Measurements from ENCODE around the gene INO80C.
"Not testable (repeated sequence)": the region's sequence is repeated elsewhere in the genome, so short reads cannot be mapped to it uniquely, and the experiment has no call there.

Gene INO80C

DNA sequence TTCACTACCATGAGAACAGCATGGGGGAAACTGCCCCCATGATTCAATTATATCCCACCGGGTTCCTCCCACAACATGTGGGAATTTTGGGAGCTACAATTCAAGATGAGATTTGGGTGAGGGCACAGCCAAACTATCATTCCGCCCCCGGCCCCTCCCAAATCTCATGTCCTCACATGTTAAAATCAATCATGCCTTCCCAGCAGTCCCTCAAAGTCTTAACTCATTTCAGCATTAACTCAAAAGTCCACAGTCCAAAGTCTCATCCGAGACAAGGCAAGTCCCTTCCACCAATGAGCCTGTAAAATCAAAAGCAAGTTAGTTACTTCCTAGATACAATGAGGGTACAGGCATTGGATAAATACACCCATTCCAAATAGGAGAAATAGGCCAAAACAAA is 10.2 kb downstream of the INO80C start:
- not testable (repeated sequence) for DNase-seq

DNA sequence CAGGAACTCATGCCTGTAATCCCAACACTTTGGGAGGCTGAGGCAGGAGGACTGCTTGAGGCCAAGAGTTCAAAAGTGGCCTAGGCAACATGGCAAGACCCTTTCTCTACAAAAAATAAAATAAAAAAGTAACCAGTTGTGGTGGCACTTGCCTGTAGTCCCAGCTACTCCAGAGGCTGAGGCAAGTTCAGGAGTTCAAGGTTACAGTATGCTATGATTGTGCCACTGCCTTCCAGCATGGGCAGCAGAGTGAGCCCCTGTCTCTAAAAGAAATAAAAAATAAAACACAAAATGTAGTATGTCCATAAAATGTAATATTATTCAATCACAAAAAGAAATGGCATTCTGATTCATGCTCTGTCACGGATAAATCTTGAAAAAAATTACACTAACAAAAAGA is 11.9 kb downstream of the INO80C start:
- DNase-seq = no peak

DNA sequence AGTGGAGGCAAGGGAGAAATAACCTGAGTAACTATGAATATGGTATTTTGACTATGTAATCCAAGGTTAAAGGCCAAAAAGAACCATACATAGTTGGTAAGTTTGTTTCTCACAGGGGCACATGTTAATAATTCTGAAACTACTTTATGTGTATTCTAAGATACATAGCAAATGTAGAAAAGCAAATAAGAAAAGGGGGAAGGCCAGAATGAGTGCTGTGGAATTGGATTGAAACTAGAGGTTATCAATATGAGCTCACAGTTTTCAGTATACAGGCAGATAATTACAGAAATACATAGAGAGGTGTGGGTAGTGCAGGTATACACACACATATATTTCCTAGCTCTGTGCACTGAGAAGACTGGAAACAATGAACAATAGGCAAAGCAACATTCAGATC is 13.7 kb downstream of the INO80C start:
- no peak for DNase-seq

DNA sequence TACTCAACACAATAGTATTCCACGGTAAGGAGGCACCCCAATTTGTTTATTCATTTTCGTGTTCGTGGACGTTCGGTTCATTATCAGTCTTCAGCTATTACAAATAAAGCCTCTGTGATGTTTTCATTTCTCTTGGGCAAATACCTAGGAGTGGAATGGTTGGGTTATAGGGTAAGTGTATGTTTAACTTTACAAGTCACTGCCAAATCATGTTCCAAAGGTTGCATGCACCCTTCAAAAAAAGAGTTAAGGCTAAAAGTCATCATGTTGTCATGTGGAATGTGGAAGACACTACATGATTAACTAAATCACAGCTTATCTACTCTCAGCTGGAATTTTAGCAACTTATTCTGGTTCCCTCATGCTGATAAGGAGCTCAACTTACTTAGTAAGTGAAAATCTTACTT is 15.8 kb downstream of the INO80C start:
- DNase-seq = no peak

DNA sequence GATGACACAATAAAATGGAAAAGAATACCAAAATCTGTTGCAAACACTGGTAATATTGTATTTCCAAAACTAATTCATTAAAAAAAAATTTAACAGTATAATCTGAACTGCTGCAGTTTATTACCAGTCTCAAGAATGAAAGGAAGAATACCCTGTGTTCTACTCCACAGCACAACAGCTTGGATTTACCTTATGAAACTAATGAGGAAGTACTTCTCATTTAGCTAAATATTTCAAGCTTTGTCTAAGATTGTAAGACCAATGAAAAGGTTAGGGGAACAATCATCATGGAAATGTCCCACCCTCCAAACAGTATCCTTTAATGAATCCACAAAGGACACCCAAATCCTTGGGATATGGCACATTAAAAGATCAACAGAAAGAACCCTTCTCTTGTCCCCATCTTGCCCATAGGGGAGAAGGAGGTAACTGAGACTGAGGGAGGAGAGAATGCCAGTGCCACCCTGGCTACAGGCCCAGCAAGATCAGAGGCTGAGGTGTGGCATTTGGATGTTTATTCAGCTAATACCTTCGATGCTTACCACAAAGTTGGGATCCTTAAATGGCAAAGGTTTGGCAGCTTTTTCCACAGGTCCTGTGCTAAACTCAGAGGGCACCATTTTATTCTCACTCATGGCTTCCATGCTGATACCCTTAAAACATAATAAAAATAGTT is 17.7 kb downstream of the INO80C start:
- DNase-seq = no peak

DNA sequence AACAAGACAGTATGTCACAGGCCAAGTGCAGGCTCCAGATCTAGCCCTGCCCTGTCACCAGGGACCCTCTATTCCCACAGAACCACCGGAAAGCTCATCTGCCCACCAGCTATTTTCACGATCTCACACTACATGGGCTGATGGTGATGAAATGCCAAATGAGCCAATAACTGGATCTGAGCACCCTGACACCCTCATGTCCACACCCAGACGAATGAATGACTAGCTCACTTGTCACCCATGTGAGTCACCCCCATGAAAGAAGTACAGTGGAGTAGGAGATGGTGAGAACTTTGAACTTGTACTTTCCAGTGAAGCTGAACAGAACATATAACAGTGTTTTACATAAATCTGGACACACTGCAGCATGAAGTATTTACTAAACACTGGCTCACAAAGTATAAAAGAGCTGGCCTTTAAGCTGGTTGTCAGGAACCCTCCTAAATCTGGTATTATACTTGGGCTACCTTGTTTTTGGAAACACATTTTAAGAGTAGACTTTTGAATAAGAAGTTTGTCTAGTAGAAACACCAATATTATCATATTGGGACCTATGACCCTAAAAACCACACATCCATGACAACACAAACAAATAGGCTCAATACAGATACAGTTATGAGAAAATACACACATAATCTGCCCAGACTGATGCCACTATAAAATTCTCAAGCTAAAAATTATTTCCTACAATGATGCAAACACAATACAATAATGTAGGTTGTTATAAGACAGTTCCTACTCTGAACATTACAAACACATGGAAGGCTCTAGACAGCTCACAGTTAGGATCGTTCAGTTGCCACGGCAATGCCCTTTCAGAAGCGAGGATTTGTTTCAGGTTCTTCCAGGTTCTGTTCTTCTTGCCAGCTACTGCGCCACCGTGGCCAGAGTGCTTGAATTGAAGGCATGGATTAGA is 19.0 kb downstream of the INO80C start:
- DNase-seq = no peak

DNA sequence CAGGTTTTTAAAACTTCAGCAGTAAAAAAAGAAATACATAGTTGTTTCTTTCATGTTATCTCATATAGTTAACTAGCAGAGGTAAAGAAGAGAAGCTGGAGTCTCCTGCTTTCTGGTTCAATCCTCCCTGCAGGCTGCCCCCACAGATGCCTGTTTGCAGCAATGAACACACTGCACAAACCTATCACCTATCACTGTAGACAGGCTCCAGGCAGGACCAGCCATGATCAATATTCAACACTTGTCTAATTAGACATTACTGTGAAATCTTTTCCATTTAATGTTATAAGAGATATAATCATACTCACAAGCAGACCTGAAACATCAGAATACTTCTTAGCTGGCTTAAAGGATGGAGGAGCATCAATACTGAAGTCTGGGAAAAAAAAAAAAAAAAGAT is 19.8 kb downstream of the INO80C start:
- DNase-seq = no peak

DNA sequence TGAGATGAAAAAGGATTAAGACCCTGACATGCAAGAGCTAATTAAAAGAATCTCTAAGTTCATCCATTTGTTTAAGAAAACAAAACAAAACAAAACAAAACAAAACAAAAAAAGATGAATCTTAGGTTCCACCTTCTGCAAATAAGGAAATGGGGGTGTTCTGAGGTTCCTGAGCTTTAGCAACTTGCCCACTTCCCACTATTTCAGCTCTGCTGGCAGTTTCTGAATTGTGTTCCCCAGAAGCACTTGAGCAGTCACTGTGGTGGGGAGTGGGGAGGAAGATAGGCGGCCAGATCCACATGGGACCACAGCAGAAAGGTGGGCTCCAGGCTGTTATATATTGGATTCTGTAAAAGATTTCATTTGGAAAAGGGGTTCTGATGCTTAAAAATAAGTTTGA is 20.3 kb downstream of the INO80C start:
- no peak for DNase-seq

DNA sequence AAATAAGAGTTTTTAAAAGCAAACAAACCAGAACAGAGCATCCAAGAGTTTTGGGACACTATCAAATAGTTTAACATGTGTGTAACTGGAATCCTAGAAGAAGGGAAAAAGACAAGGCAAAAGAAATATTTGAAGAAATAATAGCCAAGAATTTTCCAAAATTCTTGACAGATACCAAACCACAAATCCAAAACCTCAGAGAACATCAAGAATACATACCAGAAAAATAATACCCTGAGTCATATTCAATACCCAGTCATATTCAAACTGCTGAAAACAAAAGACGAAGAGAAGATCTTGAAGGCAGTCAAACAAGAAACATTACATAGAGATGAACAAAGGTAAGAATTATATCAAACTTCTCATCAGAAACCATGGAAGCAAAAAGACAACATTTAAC is 22.9 kb downstream of the INO80C start:
- DNase-seq = no peak

DNA sequence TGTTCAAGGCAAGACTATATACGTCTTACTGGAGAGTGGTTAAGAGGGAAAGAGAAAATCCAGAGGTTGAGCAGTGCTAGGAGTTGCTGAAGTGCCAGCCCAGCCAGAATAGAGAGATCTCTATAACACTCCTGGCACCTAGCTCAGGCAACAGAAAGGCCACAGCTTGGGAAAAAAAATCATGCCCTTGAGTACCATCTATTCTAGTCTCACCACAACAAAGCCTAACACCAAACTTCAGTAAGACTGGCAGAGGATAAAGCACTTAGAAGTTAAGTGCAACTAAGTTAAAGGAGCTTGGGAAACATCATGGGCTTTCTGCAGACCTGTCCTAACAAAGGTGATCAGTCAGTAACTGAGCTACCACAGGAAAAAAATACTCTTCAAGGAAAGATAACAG is 24.2 kb downstream of the INO80C start:
- no peak for DNase-seq

DNA sequence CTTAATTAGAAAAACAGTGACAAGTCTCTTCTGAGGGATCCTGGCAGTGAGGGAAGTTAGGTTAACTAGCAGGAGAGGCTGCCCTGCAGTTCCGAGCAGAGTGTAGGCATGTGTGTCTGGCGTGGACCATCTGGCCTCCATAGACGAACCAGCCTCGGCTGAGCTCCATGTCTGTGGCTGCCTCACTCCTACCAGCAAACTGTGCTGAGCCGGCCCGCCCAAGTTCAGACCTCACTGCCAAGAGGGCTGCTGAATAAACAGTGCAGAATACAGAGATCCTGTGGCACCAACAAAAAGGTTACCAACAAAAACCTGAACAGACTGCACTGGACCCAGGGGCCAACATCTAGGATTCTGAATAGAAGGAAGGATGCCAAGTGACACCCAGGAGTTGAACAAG is 27.3 kb downstream of the INO80C start:
- DNase-seq = no peak

DNA sequence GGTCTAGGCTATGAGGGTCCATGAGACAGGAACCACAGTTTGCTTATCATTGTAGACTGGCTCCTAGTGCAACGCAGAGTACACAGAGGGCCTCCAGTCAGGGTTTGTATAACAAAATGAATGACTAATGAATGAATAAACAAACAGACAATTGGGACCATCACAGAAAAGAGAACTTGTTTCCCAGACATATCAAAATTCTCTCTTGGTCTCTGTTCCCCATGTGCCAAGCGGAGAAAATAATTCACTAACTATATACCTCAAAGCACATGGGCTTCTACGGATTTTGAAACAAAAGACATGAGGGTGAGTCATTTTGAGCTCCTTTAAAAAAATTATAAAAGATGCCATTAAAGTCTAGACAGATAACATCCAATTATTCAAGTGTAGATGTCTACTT is 28.0 kb downstream of the INO80C start:
- DNase-seq = no peak

DNA sequence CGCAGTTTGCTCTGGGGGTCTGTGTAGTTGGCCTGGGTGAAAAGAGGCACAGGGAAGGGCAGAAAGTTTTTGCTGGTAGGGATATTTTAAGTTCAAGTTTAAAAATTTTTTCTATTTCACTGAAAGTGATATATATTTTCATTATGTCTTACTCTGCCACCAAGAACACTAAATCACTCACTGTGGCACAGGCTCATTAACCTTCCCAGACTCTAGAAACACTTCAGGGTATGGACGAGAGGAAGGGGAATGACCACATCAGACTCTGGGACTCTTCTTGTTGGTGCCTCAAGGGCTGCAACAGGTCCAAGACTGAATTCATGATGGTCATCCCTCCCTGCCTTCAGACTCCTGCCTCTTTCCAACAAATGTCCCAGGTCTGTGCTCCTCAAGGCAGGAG is 29.0 kb downstream of the INO80C start:
- DNase-seq = no peak

DNA sequence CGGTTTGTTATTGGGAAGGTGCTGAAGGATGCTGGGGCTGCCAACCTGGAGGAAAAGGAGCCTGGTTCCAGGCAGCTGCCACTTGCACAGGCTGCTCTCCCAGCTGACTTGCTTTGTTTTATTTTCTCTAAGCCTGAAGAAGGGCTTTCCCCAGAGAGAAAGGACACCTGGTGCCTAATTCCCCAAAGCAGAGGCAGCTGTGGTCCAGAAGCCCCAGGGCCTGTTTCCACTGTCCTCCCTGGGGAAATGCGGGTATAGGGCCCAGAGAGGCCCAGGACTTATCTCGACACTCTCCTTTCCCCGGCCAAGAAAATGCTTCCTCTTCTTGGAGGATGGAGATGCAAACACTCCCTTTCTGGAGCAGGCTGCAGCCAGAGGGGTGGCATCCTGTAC is 30.1 kb downstream of the INO80C start:
- no peak for DNase-seq

DNA sequence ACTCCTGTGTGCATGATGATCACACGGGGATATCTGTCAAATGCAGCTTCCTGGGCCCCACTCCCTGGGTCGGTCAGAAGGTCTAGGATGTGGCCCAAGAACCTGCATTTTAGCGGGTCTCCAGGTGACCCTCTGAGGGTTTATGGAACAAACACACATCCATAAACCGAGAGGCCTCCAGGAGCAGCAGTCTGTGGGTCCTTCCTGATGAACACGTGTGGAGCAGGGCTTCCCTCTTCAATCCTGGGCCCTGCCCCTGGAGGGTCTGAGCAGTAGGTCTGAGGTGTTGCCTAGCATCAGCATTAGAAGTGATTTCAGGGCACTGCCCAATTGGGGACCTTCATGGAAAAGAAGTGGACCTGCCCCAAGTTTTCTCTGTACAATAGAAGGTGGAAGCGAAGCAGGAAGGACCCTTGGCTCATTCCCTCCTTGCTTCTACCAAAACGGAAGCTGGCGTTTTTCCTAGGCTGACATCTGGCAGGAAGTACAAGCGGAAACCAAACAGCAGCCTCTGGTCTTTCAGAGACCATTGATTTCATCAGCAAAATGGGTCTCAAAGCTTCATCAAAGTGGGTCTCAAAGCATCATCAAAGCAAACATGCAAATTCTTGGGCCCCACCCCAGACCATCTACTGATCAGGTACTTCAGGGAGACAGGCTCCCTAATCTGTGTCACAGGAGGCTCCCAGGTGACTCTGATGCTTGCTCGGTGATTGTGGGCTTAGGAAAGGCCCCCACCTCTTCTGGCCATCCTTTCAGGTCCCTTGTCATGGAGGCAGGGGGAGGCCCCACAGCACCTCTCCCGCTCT is 30.7 kb downstream of the INO80C start:
- no peak for DNase-seq

DNA sequence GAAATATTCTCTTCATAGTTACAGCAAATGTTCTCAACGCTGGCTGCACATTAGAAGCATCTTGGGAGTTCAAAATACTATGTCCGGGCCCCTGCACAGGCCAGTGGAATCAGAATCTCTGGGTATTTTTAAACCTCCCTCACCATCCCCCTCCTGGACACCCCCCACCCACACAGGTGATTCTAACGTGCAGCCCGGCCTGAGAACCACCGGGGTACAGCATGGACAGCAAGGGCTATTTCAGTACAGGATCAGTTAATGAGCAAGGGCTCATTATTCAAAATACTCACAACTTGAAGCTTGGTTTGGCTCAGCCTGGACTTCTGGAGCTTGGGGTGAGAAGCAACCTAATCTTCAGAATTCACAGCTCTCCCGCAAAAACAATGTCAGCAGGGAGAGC is 31.4 kb downstream of the INO80C start:
- no peak for DNase-seq

DNA sequence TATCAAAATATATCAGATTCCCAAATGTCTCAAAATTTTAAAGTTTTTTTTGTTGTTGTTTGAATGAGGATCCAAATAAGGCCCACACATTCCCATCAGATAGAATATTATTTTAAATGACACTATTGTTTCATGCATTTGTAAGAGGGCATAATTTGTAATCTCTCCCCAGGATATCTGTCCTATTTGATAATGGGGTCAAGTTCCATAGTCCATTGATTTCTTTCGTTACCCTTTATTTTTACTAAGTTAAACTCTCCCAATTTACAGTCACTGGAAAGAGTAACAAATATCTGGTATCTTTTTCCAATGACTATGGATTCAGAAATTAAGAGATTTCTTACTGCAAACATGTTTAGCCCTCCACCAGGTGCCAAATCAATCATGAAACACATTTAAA is 32.4 kb downstream of the INO80C start:
- DNase-seq = no peak

DNA sequence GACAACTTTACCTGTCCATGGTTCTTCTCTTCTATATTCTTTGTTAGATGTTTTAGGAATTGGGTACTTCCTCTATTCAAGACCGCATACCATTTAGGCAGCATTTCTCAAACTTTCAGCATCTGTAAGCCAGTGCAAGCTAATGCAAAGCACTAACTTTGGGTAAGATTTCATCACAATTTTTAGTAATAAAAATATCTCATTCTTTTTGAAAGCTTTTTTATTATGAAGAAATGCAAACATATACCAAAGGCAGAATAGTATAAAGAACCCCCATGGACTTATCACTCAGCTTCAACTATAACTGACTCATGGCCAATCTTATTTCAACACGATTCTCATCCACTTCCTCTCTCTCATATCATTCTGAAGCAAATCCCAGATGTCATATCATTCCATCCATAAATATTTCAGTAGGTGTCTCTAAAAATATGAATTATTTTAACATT is 32.9 kb downstream of the INO80C start:
- no peak for DNase-seq

DNA sequence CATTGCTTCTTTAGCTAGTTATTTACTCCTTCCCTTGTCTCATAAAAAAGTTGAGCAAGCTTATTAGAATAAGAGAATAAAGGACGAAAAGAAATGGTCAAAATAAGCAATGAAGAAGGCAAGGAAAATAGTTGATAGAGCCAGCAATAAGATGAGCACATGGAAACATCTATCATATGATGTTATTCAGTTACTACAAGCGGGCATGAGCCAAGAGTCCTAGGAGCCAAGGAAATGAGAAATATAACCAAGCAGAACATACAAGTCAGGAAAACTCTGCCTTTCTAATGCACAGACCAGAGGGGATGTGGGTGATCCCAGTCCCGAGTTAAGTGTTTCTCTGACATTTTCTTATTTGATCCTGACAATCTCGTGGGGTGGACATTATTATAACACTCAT is 33.9 kb downstream of the INO80C start:
- no peak for DNase-seq

DNA sequence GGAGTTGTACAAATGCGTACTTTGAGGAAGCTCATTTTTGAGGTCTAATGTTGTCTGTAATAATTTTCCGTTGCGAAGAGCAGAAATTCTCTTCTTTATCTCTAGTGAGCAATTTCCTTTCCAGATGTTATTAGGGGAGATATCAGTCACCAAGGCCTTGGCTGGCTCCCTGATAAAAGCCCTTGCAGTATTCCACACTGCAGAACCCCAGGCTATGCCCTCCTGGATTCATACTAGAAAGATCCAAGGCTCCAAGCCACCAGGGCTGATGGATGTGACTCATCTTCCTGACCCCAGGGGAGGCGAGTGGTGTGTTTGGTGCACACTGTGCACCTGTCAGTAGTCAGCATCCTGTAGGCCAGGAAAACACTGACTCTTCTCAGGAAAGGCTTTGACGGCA is 34.7 kb downstream of the INO80C start:
- DNase-seq = no peak

DNA sequence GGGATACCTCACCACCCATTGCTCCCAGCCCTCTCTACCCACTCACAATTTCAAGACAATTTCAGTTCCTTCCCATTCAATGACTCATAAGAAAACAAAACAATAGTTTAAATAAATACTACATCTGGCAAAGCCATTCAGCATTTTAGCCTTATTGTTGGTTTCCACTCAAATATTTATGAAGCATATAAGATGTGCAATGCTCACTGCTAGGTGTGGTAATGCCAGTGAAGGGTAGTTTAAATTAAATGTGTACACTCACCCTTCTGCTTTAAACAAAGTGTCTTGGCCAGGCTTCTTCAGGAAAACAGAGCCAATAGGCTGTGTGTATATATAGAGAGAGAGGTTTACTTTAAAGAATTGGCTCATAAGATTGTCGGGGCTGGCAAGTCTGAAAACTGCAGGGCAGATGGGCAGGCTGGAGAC is 37.0 kb downstream of the INO80C start:
- DNase-seq = no peak

DNA sequence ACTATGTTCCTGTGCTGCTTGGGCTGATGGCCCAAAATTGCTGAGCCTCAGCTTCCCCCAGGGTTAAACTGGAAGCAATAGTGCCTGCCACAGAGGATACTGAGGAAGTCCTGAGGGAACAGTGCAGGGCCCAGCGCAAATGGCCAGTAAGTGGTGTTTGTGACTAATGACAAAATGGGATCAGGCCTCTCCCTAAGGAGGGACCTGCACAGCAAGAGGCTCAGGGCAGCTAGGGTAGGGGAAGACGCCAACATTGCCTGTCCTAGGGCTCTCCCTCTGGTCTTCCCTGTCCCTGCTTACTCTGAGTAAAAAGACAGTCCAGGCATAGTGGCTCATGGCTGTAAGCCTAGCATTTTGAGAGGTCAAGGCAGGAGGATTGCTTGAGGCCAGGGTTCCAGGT is 37.8 kb downstream of the INO80C start:
- DNase-seq = no peak

DNA sequence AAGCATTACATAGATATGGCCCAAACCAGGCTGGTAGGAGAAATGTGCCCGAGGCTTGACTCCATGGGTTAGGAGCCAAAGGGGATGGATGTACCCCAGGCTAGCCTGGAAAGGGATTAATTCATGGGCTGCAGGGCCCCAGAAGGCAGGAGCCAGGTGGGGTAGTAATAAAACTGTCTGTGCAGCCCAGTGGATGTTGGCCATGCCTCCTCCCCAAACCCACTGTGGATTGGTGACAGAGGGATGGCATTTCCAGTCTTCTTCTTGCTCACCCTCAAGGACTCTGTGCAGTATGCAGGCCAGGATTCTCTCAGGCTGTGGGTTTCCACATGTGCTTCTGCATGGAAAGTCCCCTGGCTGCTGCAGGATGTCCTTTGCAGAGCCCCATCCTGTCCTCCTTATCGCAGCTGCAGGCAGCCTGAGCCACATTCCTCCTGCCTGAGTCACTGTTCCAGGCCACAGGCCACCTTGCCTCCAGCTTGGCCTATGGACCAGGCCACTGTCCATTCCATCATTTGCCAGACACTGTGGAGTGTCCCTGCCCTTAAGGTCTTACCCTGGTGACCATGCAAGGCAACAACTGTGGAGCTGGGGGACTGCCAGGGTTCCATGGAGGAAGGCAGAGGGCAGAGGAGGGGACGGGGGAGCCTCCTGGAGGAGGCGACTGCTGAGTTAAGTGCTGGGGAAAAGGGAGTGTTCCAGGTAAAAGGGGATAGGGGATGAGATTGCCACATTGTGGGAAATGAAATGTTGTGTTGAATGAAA is 38.9 kb downstream of the INO80C start:
- DNase-seq = no peak

Measured in activated gamma-delta T cell treated with Interleukin-2 at 50 U/mL for 16 hours (primary cell).